Adrenal gland (tissue), 12 donors: ENCODE measurements around the gene BOC. TPM values are rescaled to one million over a fixed set of nuclear protein-coding genes. Genes with fewer than 3 reads are reported as not detected.

Source experiments
- DNase-seq, 7 donors: peaks; one replicate each; pipeline ENCODE4 v3.0.0-alpha.2; 2019 to 2020
- H3K27ac ChIP-seq, 5 donors: fragments of 200-600 bp; sonication (generic) in 4 of 5; 1 replicate in 3 of 5; 2 replicates in 2 of 5; pipeline versions ENCODE4 v1.5.1 to v1.8.0; 2016 to 2020; ENCODE audit warnings: mild to moderate bottlenecking in 1 of 5
- H3K27me3 ChIP-seq: fragments of 200-600 bp; 2 replicates; pipeline ENCODE4 v1.8.0; 2021
- H3K36me3 ChIP-seq, 2 donors: fragments of 200-600 bp; replicated peaks in 1 of 2; 1 replicate in 1 of 2; 2 replicates in 1 of 2; pipeline versions ENCODE4 v1.5.1 to v1.8.0; 2018 to 2022
- H3K4me1 ChIP-seq, 2 donors: fragments of 200-600 bp; replicated peaks in 1 of 2; 1 replicate in 1 of 2; 2 replicates in 1 of 2; pipeline versions ENCODE4 v1.5.1 to v1.8.0; 2018 to 2021
- H3K4me3 ChIP-seq, 4 donors: fragments of 200-600 bp; sonication (generic) in 3 of 4; one replicate each; pipeline ENCODE4 v1.5.1; 2016 to 2018
- H3K9me3 ChIP-seq, 3 donors: fragments of 200-600 bp; sonication (generic) in 1 of 3; replicated peaks in 1 of 3; 1 replicate in 2 of 3; 2 replicates in 1 of 3; pipeline versions ENCODE4 v1.5.1 to v1.8.0; 2016 to 2021
- CTCF ChIP-seq, 6 experiments: fragments of 450-650 bp in 4 of 6; fragments of 200-600 bp in 2 of 6; sonication (generic) in 1 of 6; IDR thresholded peaks; 1 replicate in 5 of 6; 2 replicates in 1 of 6; pipeline versions ENCODE4 v1.5.1 to v1.8.0; 2016 to 2021; ENCODE audit warnings: antibody characterized with exemption in 6 of 6, mild to moderate bottlenecking in 2 of 6, moderate library complexity in 1 of 6
- POLR2A ChIP-seq, 2 donors: fragments of 450-650 bp; IDR thresholded peaks; one replicate each; pipeline ENCODE4 v1.6.1; 2017; ENCODE audit warnings: antibody characterized with exemption in 2 of 2, mild to moderate bottlenecking in 2 of 2, moderate library complexity in 1 of 2
- WGBS, 4 donors: extraction: QIAGEN DNeasy Blood & Tissue Kit in 2 of 4; methylation state at CpG; one replicate each; pipeline versions ENCODE4 v1.1.5 to v1.1.7; 2013 to 2017; 5-methylcytosine and 5-hydroxymethylcytosine counted together
- intact Hi-C, 2 donors: fragments of 100-400 bp; cut with DNase I; formaldehyde crosslinking; loops; one replicate each; pipeline versions ENCODE4 v1.14.1 to v1.15.0; 2022 to 2023
- polyA plus RNA-seq, 3 donors: library from polyadenylated mRNA; stranded (reverse); fragments of 200-250 nt in 2 of 3; fragments of 350-450 nt in 1 of 3; fragmentation: Illumina TruSeq in 1 of 3; extraction: RNeasy Lipid Tissue Mini Kit (QIAGEN cat#74804) in 1 of 3; gene quantifications; one replicate each; pipeline ENCODE4 v1.2.3, GENCODE V29; 2013 to 2014
- total RNA-seq, 9 donors: library from RNA; depleted of rRNA in 4 of 9; stranded (reverse); fragments of >200 nt in 4 of 9; fragments of 120-200 nt in 1 of 9; fragmentation: NEBNext Ultra II Directional in 1 of 9; extraction: Animal tissue kit (Norgen Biotek cat#: 25700) in 1 of 9; gene quantifications; one replicate each; pipeline versions ENCODE4 v1.1.0 to v1.2.4, GENCODE V29; 2013 to 2023
- donor health status: healthy with polysubstance abuse.
- donor health status: Bipolar disorder and iron deficiency.
- donor health status: DM: yes; HTN: yes; CAD: no.
- donor health status: DM: no; HTN: no; CAD: no.
- donor health status: DM: no; HTN: no; CAD: no.
- donor health status: DM: yes; HTN: yes; CAD: no.

The BOC gene
- total and polyA plus RNA-seq, 12 donors, result 1.9 to 22.3 (median 9.5) TPM

DNA sequence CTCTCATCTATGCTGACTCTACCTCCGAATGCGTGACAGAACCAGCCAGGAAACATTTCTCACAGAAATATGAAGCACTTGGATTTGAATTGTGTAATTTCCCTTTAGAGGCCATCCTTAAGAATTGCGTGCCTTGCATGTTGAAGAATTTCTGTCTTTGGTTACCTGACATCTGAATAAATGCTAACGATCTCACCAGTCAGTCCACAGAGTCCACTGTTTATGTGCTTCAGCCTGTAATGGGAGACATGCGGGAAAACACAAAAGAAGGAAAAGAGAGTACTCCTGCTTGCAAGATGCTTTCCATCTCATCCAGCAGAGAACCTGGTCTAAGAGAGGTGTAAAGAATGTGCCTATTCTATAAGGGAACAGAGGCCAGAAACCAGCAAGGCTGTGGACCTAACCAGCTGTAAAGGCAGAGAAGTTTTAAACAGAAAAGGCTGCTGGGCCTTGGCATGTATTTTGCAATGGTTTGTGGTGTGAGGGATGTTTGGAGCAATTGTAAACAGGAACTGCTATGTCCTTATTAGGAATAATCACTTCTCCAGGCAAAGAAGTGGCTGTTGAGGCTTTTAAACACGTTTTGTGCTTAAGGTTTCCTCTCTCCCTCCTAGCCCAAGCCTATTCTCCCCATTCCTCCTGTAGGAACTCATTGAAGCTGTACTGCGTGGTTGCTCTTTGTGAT lies 36.4 kb upstream of the BOC start:
- 65 to 69% (median 67%) methylated on average over 7 of the region's 7 CpGs for WGBS, 4 donors
- Histone ChIP-seq H3K27ac (no peak overlapping the region), H3K4me3 (no peak overlapping the region), H3K4me1 (no peaks in the 10 kb centered on the region), H3K9me3 (no peaks in the 10 kb centered on the region), H3K36me3 (no peaks in the 10 kb centered on the region), H3K27me3 (no peaks in the 10 kb centered on the region)
- TF ChIP-seq POLR2A (IDR thresholded peaks at IDR 0.05) (no peak), CTCF (IDR thresholded peaks at IDR 0.05) (no peak)
- intact Hi-C loops, result no loop called here
- no peak for DNase-seq

DNA sequence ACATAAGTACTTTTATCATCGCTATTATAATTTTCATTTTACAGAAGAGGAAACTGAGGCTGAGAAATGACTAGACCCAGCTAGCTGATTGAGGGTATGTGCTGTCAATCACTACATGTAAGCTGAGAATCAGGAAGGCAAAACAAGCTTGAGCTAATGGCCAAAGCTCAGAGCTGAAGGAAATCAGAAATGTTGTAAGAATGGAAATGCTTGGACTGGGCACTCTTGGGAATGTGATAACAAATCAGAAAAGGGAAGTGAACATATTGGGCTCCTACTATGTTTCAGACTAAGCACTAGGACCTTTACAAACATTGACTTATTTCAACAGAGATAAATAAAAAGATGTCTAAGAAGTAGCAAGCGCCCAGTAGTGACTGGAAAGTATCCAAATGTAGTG lies 33.8 kb upstream of the BOC start:
- Histone ChIP-seq H3K4me1 (no peaks in the 10 kb centered on the region), H3K36me3 (no peaks in the 10 kb centered on the region), H3K27me3 (no peaks in the 10 kb centered on the region), H3K27ac (no peak overlapping the region), H3K4me3 (no peak overlapping the region), H3K9me3 (no peaks in the 10 kb centered on the region)
- intact Hi-C loops, result no loop called here
- TF ChIP-seq POLR2A (IDR thresholded peaks at IDR 0.05), result no peak
- no peak for TF ChIP-seq CTCF (IDR thresholded peaks at IDR 0.05)
- no peak for DNase-seq
- 76 to 87% (median 82%) methylated on average over 2 of the region's 2 CpGs for WGBS, 4 donors

GRCh38 chr3:113179235-113179824 lies 32.0 kb upstream of the BOC start:
- no peak for DNase-seq
- Histone ChIP-seq H3K27me3 (no peaks in the 10 kb centered on the region), H3K36me3 (no peaks in the 10 kb centered on the region), H3K4me1 (no peaks in the 10 kb centered on the region), H3K4me3 (no peak overlapping the region), H3K27ac (no peak overlapping the region), H3K9me3 (no peaks in the 10 kb centered on the region)
- intact Hi-C loops, result no loop called here
- TF ChIP-seq POLR2A (IDR thresholded peaks at IDR 0.05) (no peak), CTCF (IDR thresholded peaks at IDR 0.05) (no peak)
- WGBS, 4 donors, result 59 to 77% (median 74%) methylated on average over 4 of the region's 4 CpGs

DNA sequence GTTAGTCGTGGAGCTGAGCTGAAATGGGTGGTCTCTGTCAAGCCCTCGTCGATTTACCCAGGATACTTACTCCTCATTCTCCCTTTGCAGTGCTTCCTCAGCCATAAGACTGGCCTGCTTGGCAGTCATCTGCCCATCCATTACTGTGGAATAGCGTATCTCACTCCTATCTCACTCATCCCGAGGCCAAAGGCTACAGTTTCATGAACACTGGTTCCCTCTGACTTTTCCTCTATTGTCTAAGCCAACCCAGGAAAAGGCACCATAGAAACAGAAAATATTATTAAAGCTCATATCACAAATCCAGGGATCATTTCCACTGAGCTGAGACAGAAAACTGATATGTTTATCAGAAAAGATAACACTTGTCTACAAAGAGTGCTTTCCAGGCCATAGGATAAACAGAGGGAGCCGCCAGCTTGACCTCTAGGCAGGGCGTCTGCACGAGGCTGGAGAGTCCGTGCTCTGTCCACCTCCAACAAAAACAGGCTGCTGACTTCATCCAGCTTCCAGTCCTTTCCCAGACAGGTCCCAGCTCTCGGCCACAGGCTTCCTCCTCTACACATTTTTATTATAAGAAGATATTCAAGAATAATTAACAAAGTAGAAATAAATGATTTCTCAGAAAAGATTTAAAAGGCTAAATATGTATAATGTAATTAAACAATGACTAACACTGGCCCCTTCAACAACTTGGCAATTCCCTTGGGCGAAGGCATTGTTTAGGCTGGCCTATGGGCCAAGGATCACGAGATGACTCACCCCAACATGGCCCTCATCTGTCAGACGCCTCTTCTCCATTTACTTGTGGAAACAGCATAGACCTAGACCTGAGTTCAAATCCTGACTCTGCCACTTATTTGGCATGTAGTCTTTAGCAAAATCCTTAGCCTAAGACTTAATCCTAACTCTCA lies 27.4 kb upstream of the BOC start:
- no peaks in the 10 kb centered on the region for H3K27me3 ChIP-seq
- 64 to 73% (median 71%) methylated on average over 13 of the region's 13 CpGs for WGBS, 4 donors
- DNase-seq, result peak in 1 of 7 donors; percentile 4
- H3K27ac ChIP-seq, result no peak overlapping the region
- no peak for TF ChIP-seq CTCF (IDR thresholded peaks at IDR 0.05)
- no peak for TF ChIP-seq POLR2A (IDR thresholded peaks at IDR 0.05)
- H3K4me3 ChIP-seq, result no peak overlapping the region
- no peaks in the 10 kb centered on the region for H3K36me3 ChIP-seq
- intact Hi-C loops, result no loop called here
- H3K9me3 ChIP-seq, result no peaks in the 10 kb centered on the region
- H3K4me1 ChIP-seq, result no peaks in the 10 kb centered on the region
